Measurements from ENCODE around the gene CHAC1.

CHAC1 gene

GRCh38 chr15:40978562-40978961, 25.3 kb downstream of the CHAC1 start:
- Histone ChIP-seq H3K27me3 (ENCODE audit: insufficient read depth, poor library complexity, severe bottlenecking) (no peaks in the 10 kb centered on the region), H3K4me3 (replicated peaks; ENCODE audit: insufficient read depth, low read length) (no peak overlapping the region), H3K27ac (replicated peaks) (no peak overlapping the region)
- TF ChIP-seq POLR2AphosphoS5 (IDR thresholded peaks at IDR 0.05; ENCODE audit: low read depth): no peak
- TF ChIP-seq SPI1 (IDR thresholded peaks at IDR 0.05; ENCODE audit: borderline replicate concordance, low read depth): no peak
- no peak for TF ChIP-seq GABPA (IDR thresholded peaks at IDR 0.05; ENCODE audit: low read depth)
- TF ChIP-seq REST (IDR thresholded peaks at IDR 0.05; ENCODE audit: insufficient replicate concordance, low read depth): no peak
- no peak for TF ChIP-seq CTCF (IDR thresholded peaks at IDR 0.05; ENCODE audit: insufficient read depth, low read length)
- no peak for DNase-seq (ENCODE audit: low read depth in 1 of 2, low spot score in 1 of 2)

- no peak overlapping the region for H3K27ac ChIP-seq (replicated peaks)
- no peak for TF ChIP-seq SPI1 (IDR thresholded peaks at IDR 0.05; ENCODE audit: borderline replicate concordance, low read depth)
- no peak for TF ChIP-seq GABPA (IDR thresholded peaks at IDR 0.05; ENCODE audit: low read depth)
- TF ChIP-seq REST (IDR thresholded peaks at IDR 0.05; ENCODE audit: insufficient replicate concordance, low read depth): no peak
These were observed 27.9 kb downstream of the CHAC1 start for GRCh38 chr15:40981186-40981585.

GRCh38 chr15:40982855-40983254, 29.6 kb downstream of the CHAC1 start:
- TF ChIP-seq GABPA (IDR thresholded peaks at IDR 0.05; ENCODE audit: low read depth) (no peak), POLR2AphosphoS5 (IDR thresholded peaks at IDR 0.05; ENCODE audit: low read depth) (no peak), CTCF (IDR thresholded peaks at IDR 0.05; ENCODE audit: insufficient read depth, low read length) (no peak), SPI1 (IDR thresholded peaks at IDR 0.05; ENCODE audit: borderline replicate concordance, low read depth) (no peak), REST (IDR thresholded peaks at IDR 0.05; ENCODE audit: insufficient replicate concordance, low read depth) (no peak)
- Histone ChIP-seq H3K4me3 (replicated peaks; ENCODE audit: insufficient read depth, low read length) (no peak overlapping the region), H3K27ac (replicated peaks) (no peak overlapping the region), H3K27me3 (ENCODE audit: insufficient read depth, poor library complexity, severe bottlenecking) (no peaks in the 10 kb centered on the region)
- no peak for DNase-seq (ENCODE audit: low read depth in 1 of 2, low spot score in 1 of 2)

More at GRCh38 chr15:40981186-40981585, 27.9 kb downstream of the CHAC1 start:
- DNase-seq (ENCODE audit: low read depth in 1 of 2, low spot score in 1 of 2): no peak
- H3K4me3 ChIP-seq (replicated peaks; ENCODE audit: insufficient read depth, low read length): no peak overlapping the region
- no peaks in the 10 kb centered on the region for H3K27me3 ChIP-seq (ENCODE audit: insufficient read depth, poor library complexity, severe bottlenecking)

Data from HL-60 (cell line).